CD8-positive, alpha-beta memory T cell (primary cell): ENCODE measurements around the gene PRDX5. TPM values are rescaled to one million over a fixed set of nuclear protein-coding genes. Genes with fewer than 3 reads are reported as not detected.
A peak's percentile ranks its signal among the peaks of the same experiment; 100 is the strongest.

ENCODE experiments used
- CTCF ChIA-PET: fragments of 350-600 bp; sonication (Branson Sonifier 250); formaldehyde crosslinking; loops from one replicate; lab custom pipeline; 2021; ENCODE audit warnings: antibody characterized with exemption; lab: Charles Lee
- POLR2A ChIA-PET: fragments of 350-600 bp; sonication (Branson Sonifier 250); formaldehyde crosslinking; loops from one replicate; lab custom pipeline; 2021; ENCODE audit warnings: antibody characterized with exemption; lab: Charles Lee
- DNase-seq, 5 donors: peaks; one replicate each; pipeline versions ENCODE4 v3.0.0 to v3.0.0-alpha.2; 2020 to 2022; ENCODE audit warnings: mixed read lengths in 1 of 5
- H3K27ac ChIP-seq: one replicate; pipeline ENCODE4 v1.7.0; 2013; ENCODE audit warnings: low read depth, mild to moderate bottlenecking, low read length, moderate library complexity
- H3K27me3 ChIP-seq: 2 replicates; pipeline ENCODE4 v1.7.0; 2013; ENCODE audit warnings: low read length, mild to moderate bottlenecking; ENCODE audit not compliant: insufficient read depth, poor library complexity, severe bottlenecking
- H3K36me3 ChIP-seq: 2 replicates; pipeline ENCODE4 v1.7.0; 2013; ENCODE audit warnings: mild to moderate bottlenecking, low read length, moderate library complexity; ENCODE audit not compliant: insufficient read depth
- H3K4me1 ChIP-seq: 2 replicates; pipeline ENCODE4 v1.7.0; 2013; ENCODE audit warnings: mild to moderate bottlenecking, low read length, moderate library complexity; ENCODE audit not compliant: insufficient read depth
- H3K4me3 ChIP-seq: 2 replicates; pipeline ENCODE4 v1.7.0; 2013; ENCODE audit warnings: mild to moderate bottlenecking, low read length
- H3K9me3 ChIP-seq: 2 replicates; pipeline ENCODE4 v1.7.0; 2013; ENCODE audit warnings: mild to moderate bottlenecking, low read length
- H3K27ac Mint-ChIP-seq, 8 donors: one replicate each; pipeline ENCODE4 v1.8.0; 2020 to 2021; ENCODE audit warnings: mixed read lengths in 8 of 8, mild to moderate bottlenecking in 6 of 8, inconsistent platforms in 3 of 8, moderate library complexity in 3 of 8
- H3K27me3 Mint-ChIP-seq, 2 donors: one replicate each; pipeline ENCODE4 v1.8.0; 2020 to 2021; ENCODE audit warnings: mixed read lengths in 2 of 2, mild to moderate bottlenecking in 1 of 2, moderate library complexity in 1 of 2
- H3K36me3 Mint-ChIP-seq, 3 donors: one replicate each; pipeline ENCODE4 v1.8.0; 2020 to 2021; ENCODE audit warnings: mixed read lengths in 3 of 3, inconsistent platforms in 1 of 3, mild to moderate bottlenecking in 1 of 3
- H3K4me1 Mint-ChIP-seq, 3 donors: one replicate each; pipeline ENCODE4 v1.8.0; 2020 to 2021; ENCODE audit warnings: mixed read lengths in 3 of 3, inconsistent platforms in 1 of 3, mild to moderate bottlenecking in 1 of 3
- H3K4me3 Mint-ChIP-seq, 7 donors: one replicate each; pipeline ENCODE4 v1.8.0; 2020 to 2021; ENCODE audit warnings: mixed read lengths in 7 of 7, mild to moderate bottlenecking in 6 of 7, moderate library complexity in 4 of 7, inconsistent platforms in 2 of 7
- H3K9me3 Mint-ChIP-seq, 5 donors: one replicate each; pipeline ENCODE4 v1.8.0; 2020 to 2022; ENCODE audit warnings: mixed read lengths in 5 of 5, mild to moderate bottlenecking in 3 of 5, moderate library complexity in 2 of 5, inconsistent platforms in 1 of 5
- polyA plus RNA-seq: library from polyadenylated mRNA; unstranded; fragments of 300-500 nt; fragmentation: Illumina TruSeq; gene quantifications from one replicate; pipeline ENCODE4 v1.2.3, GENCODE V29; 2021
- total RNA-seq, 2 experiments: library from RNA; stranded (reverse); gene quantifications; one replicate each; pipeline ENCODE4 v1.2.3, GENCODE V29; 2021

The PRDX5 gene
- total and polyA plus RNA-seq, 3 experiments from 2014 or later = 114 to 170 (median 126) TPM

- Histone ChIP-seq H3K9me3 (no peaks in the 10 kb centered on the region), H3K4me3 (peak overlapping the region; percentile 100), H3K4me1 (peaks cover 22% of the 10 kb centered on the region), H3K27ac (peak overlapping the region; percentile 100), H3K27me3 (peaks cover 10% of the 10 kb centered on the region), H3K36me3 (no peaks in the 10 kb centered on the region)
- H3K9me3 Mint-ChIP-seq = peaks cover 0 to 2% (median 0%) of the 10 kb centered on the region in 5 donors
- no peak for DNase-seq
- H3K36me3 Mint-ChIP-seq = peaks cover 0 to 15% (median 0%) of the 10 kb centered on the region in 3 donors
- H3K27ac Mint-ChIP-seq = peak overlapping the region; percentile 61 to 100 (median 92)
- CTCF ChIA-PET = interaction anchor here (0.9 to 7.8 kb wide), 4 partner anchors 14 to 82 kb away, joined by 3 to 73 read pairs (median 10); partner anchors contain the start of genes CATSPERZ and FERMT3
- H3K4me3 Mint-ChIP-seq = peak overlapping the region; percentile 69 to 98 (median 77)
- H3K4me1 Mint-ChIP-seq = peaks cover 16 to 33% (median 19%) of the 10 kb centered on the region in 3 donors
- H3K27me3 Mint-ChIP-seq = peaks cover 8 to 10% of the 10 kb centered on the region in 2 donors
- POLR2A ChIA-PET = interaction anchor here (0.6 to 4.3 kb wide), 5 partner anchors 9 to 62 kb away, joined by 3 to 68 read pairs (median 7); partner anchors contain the start of genes ESRRA and NUDT22
Observed at GRCh38 chr11:64285885-64286800, 31.8 kb upstream of the PRDX5 start.

GRCh38 chr11:64286801-64287159 lies 31.1 kb upstream of the PRDX5 start:
- Mint-ChIP-seq H3K4me3 (peak overlapping the region; percentile 69 to 94 (median 76)), H3K27me3 (peaks cover 8 to 10% of the 10 kb centered on the region in 2 donors), H3K36me3 (peaks cover 0 to 11% (median 0%) of the 10 kb centered on the region in 3 donors), H3K4me1 (peaks cover 15 to 33% (median 16%) of the 10 kb centered on the region in 3 donors), H3K27ac (peak overlapping the region; percentile 61 to 98 (median 92)), H3K9me3 (peaks cover 0 to 2% (median 0%) of the 10 kb centered on the region in 5 donors)
- CTCF ChIA-PET = interaction anchor here (0.9 to 7.8 kb wide), 3 partner anchors 16 to 82 kb away, joined by 3 to 73 read pairs (median 4); partner anchors contain the start of genes CATSPERZ and FERMT3
- POLR2A ChIA-PET = interaction anchor here (2.8 kb wide), 1 partner anchor 18 kb away, joined by 14 read pairs; the partner anchor contains the start of gene ESRRA
- H3K4me1 ChIP-seq = peaks cover 22% of the 10 kb centered on the region
- no peaks in the 10 kb centered on the region for H3K9me3 ChIP-seq
- no peaks in the 10 kb centered on the region for H3K36me3 ChIP-seq
- no peak overlapping the region for H3K4me3 ChIP-seq
- peaks cover 12% of the 10 kb centered on the region for H3K27me3 ChIP-seq
- no peak for DNase-seq
- H3K27ac ChIP-seq = no peak overlapping the region

GRCh38 chr11:64287676-64288352 lies 30.1 kb upstream of the PRDX5 start:
- no peak overlapping the region for H3K27ac ChIP-seq
- H3K36me3 Mint-ChIP-seq = peaks cover 0 to 7% (median 0%) of the 10 kb centered on the region in 3 donors
- H3K36me3 ChIP-seq = no peaks in the 10 kb centered on the region
- no peak for DNase-seq
- H3K4me3 ChIP-seq = no peak overlapping the region
- peak overlapping the region in 4 of 7 donors; percentile 9 to 81 (median 52) for H3K4me3 Mint-ChIP-seq
- H3K4me1 Mint-ChIP-seq = peaks cover 13 to 34% (median 15%) of the 10 kb centered on the region in 3 donors
- H3K27me3 ChIP-seq = peaks cover 16% of the 10 kb centered on the region
- peaks cover 10 to 11% of the 10 kb centered on the region in 2 donors for H3K27me3 Mint-ChIP-seq
- peaks cover 22% of the 10 kb centered on the region for H3K4me1 ChIP-seq
- H3K27ac Mint-ChIP-seq = peak overlapping the region in 1 of 8 donors; percentile 23
- CTCF ChIA-PET = interaction anchor here (1.2 to 7.8 kb wide), 3 partner anchors 15 to 83 kb away, joined by 3 to 73 read pairs (median 4); partner anchors contain the start of gene CATSPERZ
- POLR2A ChIA-PET = no interaction called here
- H3K9me3 Mint-ChIP-seq = peaks cover 0 to 2% (median 0%) of the 10 kb centered on the region in 5 donors
- H3K9me3 ChIP-seq = no peaks in the 10 kb centered on the region

GRCh38 chr11:64288353-64288750 lies 29.6 kb upstream of the PRDX5 start:
- H3K27ac Mint-ChIP-seq = no peak overlapping the region
- CTCF ChIA-PET = interaction anchor here (1.2 to 2.3 kb wide), 2 partner anchors 13 to 84 kb away, joined by 3 to 8 read pairs; partner anchors contain the start of gene CATSPERZ
- peaks cover 12 to 29% (median 13%) of the 10 kb centered on the region in 3 donors for H3K4me1 Mint-ChIP-seq
- H3K36me3 Mint-ChIP-seq = peaks cover 0 to 4% (median 0%) of the 10 kb centered on the region in 3 donors
- Histone ChIP-seq H3K27ac (no peak overlapping the region), H3K27me3 (peaks cover 21% of the 10 kb centered on the region), H3K36me3 (no peaks in the 10 kb centered on the region), H3K4me3 (no peak overlapping the region), H3K9me3 (no peaks in the 10 kb centered on the region), H3K4me1 (peaks cover 18% of the 10 kb centered on the region)
- H3K9me3 Mint-ChIP-seq = peaks cover 0 to 2% (median 0%) of the 10 kb centered on the region in 5 donors
- no peak for DNase-seq
- POLR2A ChIA-PET = no interaction called here
- peak overlapping the region in 2 of 7 donors; percentile 32 to 40 for H3K4me3 Mint-ChIP-seq
- H3K27me3 Mint-ChIP-seq = peaks cover 15 to 16% of the 10 kb centered on the region in 2 donors

GRCh38 chr11:64289002-64289564 lies 28.8 kb upstream of the PRDX5 start:
- H3K36me3 ChIP-seq = no peaks in the 10 kb centered on the region
- peaks cover 26% of the 10 kb centered on the region for H3K27me3 ChIP-seq
- H3K4me1 ChIP-seq = peaks cover 10% of the 10 kb centered on the region
- H3K27ac Mint-ChIP-seq = peak overlapping the region in 2 of 8 donors; percentile 36 to 45
- no peak for DNase-seq
- no peaks in the 10 kb centered on the region for H3K9me3 ChIP-seq
- H3K4me3 ChIP-seq = no peak overlapping the region
- POLR2A ChIA-PET = interaction anchor here (0.8 kb wide), 1 partner anchor 15 kb away, joined by 4 read pairs; no protein-coding TSS in a partner anchor
- peak overlapping the region in 1 of 7 donors; percentile 40 for H3K4me3 Mint-ChIP-seq
- CTCF ChIA-PET = interaction anchor here (0.8 to 2.3 kb wide), 3 partner anchors 12 to 85 kb away, joined by 3 to 8 read pairs (median 3); partner anchors contain the start of gene CATSPERZ
- H3K27ac ChIP-seq = no peak overlapping the region
- H3K36me3 Mint-ChIP-seq = peaks cover 0 to 4% (median 0%) of the 10 kb centered on the region in 3 donors
- peaks cover 22 to 24% of the 10 kb centered on the region in 2 donors for H3K27me3 Mint-ChIP-seq
- peaks cover 0 to 2% (median 0%) of the 10 kb centered on the region in 5 donors for H3K9me3 Mint-ChIP-seq
- H3K4me1 Mint-ChIP-seq = peaks cover 9 to 22% (median 11%) of the 10 kb centered on the region in 3 donors

- Mint-ChIP-seq H3K27me3 (peaks cover 32 to 35% of the 10 kb centered on the region in 2 donors), H3K4me1 (peaks cover 6 to 19% (median 10%) of the 10 kb centered on the region in 3 donors), H3K4me3 (peak overlapping the region in 6 of 7 donors; percentile 45 to 76 (median 68)), H3K36me3 (no peaks in the 10 kb centered on the region), H3K27ac (peak overlapping the region in 2 of 8 donors; percentile 29 to 36), H3K9me3 (peaks cover 0 to 2% (median 0%) of the 10 kb centered on the region in 5 donors)
- CTCF ChIA-PET = interaction anchor here (0.8 to 2.3 kb wide), 3 partner anchors 11 to 40 kb away, joined by 3 to 8 read pairs (median 6); partner anchors contain the start of gene CATSPERZ
- H3K36me3 ChIP-seq = no peaks in the 10 kb centered on the region
- H3K27me3 ChIP-seq = peaks cover 32% of the 10 kb centered on the region
- H3K27ac ChIP-seq = no peak overlapping the region
- POLR2A ChIA-PET = no interaction called here
- peaks cover 7% of the 10 kb centered on the region for H3K4me1 ChIP-seq
- no peaks in the 10 kb centered on the region for H3K9me3 ChIP-seq
- no peak for DNase-seq
- no peak overlapping the region for H3K4me3 ChIP-seq
Observed at GRCh38 chr11:64290352-64291261, 27.3 kb upstream of the PRDX5 start.
